ENCODE data around the gene MYOCOS. TPM values are rescaled to one million over a fixed set of nuclear protein-coding genes. Genes with fewer than 3 reads are reported as not detected.

Gene MYOCOS
- total and polyA plus RNA-seq, 2 experiments from 2014 or later = not detected

DNA sequence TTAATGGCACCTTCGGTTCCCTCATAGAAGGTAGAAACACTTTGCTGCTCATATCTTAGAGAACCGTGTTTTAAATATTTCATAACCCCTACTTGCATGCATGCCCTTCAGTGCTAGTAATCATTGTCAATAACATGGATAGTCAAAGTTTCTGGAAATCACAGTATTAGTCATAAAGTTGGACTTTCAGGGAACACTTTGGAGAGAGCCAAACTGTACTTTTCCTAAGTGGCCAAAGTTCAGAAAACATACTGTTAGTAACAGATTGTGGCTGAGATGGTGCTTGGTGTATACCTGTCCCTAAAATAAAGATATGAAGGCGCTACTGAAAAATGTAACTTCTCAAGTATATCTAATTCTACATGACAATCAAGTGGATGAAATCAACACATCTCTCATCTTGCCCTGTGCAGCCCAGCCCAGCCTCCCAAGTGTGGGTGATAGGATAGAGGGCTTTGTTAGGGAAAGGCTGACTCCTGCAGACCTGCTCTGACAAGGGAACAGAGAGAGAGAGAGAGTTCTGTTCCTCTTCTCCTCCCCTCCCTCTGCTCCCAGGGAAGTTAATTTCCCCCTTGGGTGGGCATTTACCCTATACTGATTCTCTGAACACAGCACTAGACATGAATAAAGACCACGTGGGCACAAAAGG lies 16.0 kb downstream of the MYOCOS start:
- H3K27ac ChIP-seq = no peak overlapping the region
- H2AFZ ChIP-seq = no peak overlapping the region
- H3K79me2 ChIP-seq (ENCODE audit: insufficient read depth) = no peaks in the 10 kb centered on the region
- no peaks in the 10 kb centered on the region for H3K9me3 ChIP-seq (ENCODE audit: low read depth)
- WGBS, 2 experiments (ENCODE audit: low coverage in 1 of 2, low lambda C conversion rate in 2 of 2, missing lambda C conversion rate in 2 of 2) = 45% methylated on average over 4 of the region's 4 CpGs
- no peak overlapping the region for H3K9ac ChIP-seq
- no peaks in the 10 kb centered on the region for H3F3A ChIP-seq (ENCODE audit: insufficient read depth)
- no peak overlapping the region for H3K4me3 ChIP-seq
- no peak overlapping the region for H3K4me2 ChIP-seq (ENCODE audit: unreplicated experiment)
- DNase-seq = peak; percentile 3
- no peaks in the 10 kb centered on the region for H4K20me1 ChIP-seq (ENCODE audit: insufficient read depth)
- no peaks in the 10 kb centered on the region for H3K27me3 ChIP-seq (replicated peaks; ENCODE audit: insufficient read depth)
- in situ Hi-C loops (cut with MboI) = no loop called here
- H3K36me3 ChIP-seq (ENCODE audit: low read depth) = no peaks in the 10 kb centered on the region
- TF ChIP-seq EZH2 (IDR thresholded peaks at IDR 0.05; ENCODE audit: insufficient read depth, poor library complexity, severe bottlenecking) (no peak), EZH2phosphoT487 (IDR thresholded peaks at IDR 0.05; ENCODE audit: insufficient read depth, low read depth) (no peak)
- no peaks in the 10 kb centered on the region for H3K4me1 ChIP-seq (ENCODE audit: insufficient read depth)
- H3K9me2 ChIP-seq (ENCODE audit: insufficient read depth) = no peaks in the 10 kb centered on the region

DNA sequence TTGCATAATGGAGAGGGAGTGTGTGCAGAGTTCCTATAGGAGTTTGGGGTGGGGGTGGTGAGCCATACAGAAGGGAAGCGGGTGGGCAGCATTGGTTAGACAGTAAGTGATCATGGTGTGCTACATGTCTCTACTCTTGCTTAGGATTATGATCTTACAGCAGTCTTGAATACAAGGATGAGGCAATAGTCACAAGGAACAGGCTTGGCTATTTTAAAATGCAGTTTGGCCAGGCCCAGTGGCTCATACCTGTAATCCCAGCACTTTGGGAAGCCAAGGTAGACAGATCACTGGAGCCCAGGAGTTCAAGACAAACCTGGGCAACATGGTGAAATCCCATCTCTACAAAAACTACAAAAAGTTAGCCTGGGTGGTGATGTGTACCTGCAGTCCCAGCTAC lies 18.2 kb downstream of the MYOCOS start:
- no peaks in the 10 kb centered on the region for H3K36me3 ChIP-seq (ENCODE audit: low read depth)
- no peaks in the 10 kb centered on the region for H4K20me1 ChIP-seq (ENCODE audit: insufficient read depth)
- WGBS, 2 experiments (ENCODE audit: low coverage in 1 of 2, low lambda C conversion rate in 2 of 2, missing lambda C conversion rate in 2 of 2) = 79 to 94% methylated on average over 1 of the region's 1 CpG
- no peaks in the 10 kb centered on the region for H3K27me3 ChIP-seq (replicated peaks; ENCODE audit: insufficient read depth)
- H3K4me2 ChIP-seq (ENCODE audit: unreplicated experiment) = no peak overlapping the region
- TF ChIP-seq EZH2 (IDR thresholded peaks at IDR 0.05; ENCODE audit: insufficient read depth, poor library complexity, severe bottlenecking) (no peak), EZH2phosphoT487 (IDR thresholded peaks at IDR 0.05; ENCODE audit: insufficient read depth, low read depth) (no peak)
- H2AFZ ChIP-seq = no peak overlapping the region
- H3K27ac ChIP-seq = no peak overlapping the region
- no peaks in the 10 kb centered on the region for H3F3A ChIP-seq (ENCODE audit: insufficient read depth)
- no peaks in the 10 kb centered on the region for H3K4me1 ChIP-seq (ENCODE audit: insufficient read depth)
- H3K9me3 ChIP-seq (ENCODE audit: low read depth) = no peaks in the 10 kb centered on the region
- H3K9ac ChIP-seq = no peak overlapping the region
- in situ Hi-C loops (cut with MboI) = loop anchor here (5.0 kb wide), 1 partner anchor 342 kb away; no protein-coding TSS in a partner anchor
- no peaks in the 10 kb centered on the region for H3K9me2 ChIP-seq (ENCODE audit: insufficient read depth)
- no peak for DNase-seq
- H3K79me2 ChIP-seq (ENCODE audit: insufficient read depth) = no peaks in the 10 kb centered on the region
- no peak overlapping the region for H3K4me3 ChIP-seq

DNA sequence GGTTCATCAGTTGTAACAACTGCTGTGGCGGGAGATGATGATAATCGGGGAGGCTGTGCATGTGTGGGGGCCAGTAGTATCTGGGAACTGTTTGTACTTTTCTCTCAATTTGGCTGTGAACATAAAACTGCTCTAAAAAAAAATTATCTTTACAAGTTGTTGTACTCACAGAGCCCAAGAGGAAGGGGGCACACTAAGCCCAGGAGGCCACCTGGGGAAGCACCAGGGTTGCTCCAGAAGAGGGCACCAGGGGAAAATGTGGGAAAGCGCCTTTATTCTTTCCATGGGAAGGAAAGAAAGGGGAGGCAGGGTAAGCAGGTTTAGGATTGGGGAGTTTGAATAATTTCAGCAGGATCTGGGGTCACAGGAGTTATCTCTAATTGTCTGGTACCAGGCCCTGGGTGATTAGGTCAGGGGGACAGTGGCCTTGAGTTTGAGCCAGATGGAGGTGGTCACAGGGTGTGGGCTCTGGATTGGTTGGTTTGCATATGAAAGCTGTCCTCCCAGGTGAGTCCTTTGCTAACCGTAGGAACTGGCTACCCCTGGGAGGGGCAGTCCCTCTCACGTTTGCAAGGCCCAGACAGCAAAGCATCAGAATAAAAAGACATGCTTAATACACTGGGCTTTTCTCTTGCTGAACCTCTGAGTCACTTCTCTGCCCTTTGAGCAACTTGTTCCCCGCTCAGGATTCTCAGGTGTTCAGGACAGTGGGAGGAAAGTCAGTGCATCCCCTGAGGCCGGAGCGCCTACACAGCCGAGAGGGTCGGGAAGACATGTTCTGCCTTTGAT lies 19.2 kb downstream of the MYOCOS start:
- TF ChIP-seq EZH2 (IDR thresholded peaks at IDR 0.05; ENCODE audit: insufficient read depth, poor library complexity, severe bottlenecking) (no peak), EZH2phosphoT487 (IDR thresholded peaks at IDR 0.05; ENCODE audit: insufficient read depth, low read depth) (no peak)

DNA sequence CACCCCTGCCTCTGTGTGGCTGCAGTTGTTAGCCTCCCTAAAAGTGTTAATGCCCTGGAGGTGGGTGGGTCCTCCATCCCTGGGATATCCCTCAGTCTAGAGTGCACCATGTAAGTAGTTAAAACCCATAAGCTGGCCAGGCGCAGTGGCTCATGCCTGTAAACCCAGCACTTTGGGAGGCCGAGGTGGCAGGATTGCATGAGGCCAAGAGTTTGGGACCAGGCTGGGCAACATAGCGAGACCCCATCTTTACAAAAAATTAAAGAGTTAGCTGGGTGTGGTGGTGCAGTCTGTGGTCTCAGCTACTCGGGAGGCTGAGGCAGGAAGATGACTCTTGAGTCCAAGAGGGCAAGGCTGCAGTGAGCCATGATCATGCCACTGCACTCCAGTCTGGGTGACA lies 20.2 kb downstream of the MYOCOS start:
- Histone ChIP-seq H3K4me3 (no peak overlapping the region), H3K36me3 (ENCODE audit: low read depth) (no peaks in the 10 kb centered on the region), H3K4me2 (ENCODE audit: unreplicated experiment) (no peak overlapping the region), H3F3A (ENCODE audit: insufficient read depth) (peaks cover 14% of the 10 kb centered on the region), H3K27ac (no peak overlapping the region), H2AFZ (no peak overlapping the region), H3K27me3 (replicated peaks; ENCODE audit: insufficient read depth) (no peaks in the 10 kb centered on the region), H4K20me1 (ENCODE audit: insufficient read depth) (no peaks in the 10 kb centered on the region), H3K9ac (no peak overlapping the region), H3K9me3 (ENCODE audit: low read depth) (no peaks in the 10 kb centered on the region), H3K4me1 (ENCODE audit: insufficient read depth) (peaks cover 16% of the 10 kb centered on the region; the same call in 1 of the 2 replicates), H3K9me2 (ENCODE audit: insufficient read depth) (no peaks in the 10 kb centered on the region), H3K79me2 (ENCODE audit: insufficient read depth) (no peaks in the 10 kb centered on the region)
- no peak for DNase-seq
- in situ Hi-C loops (cut with MboI) = loop anchor here (5.0 kb wide), 1 partner anchor 340 kb away; no protein-coding TSS in a partner anchor
- 69 to 77% methylated on average over 4 of the region's 4 CpGs for WGBS, 2 experiments (ENCODE audit: low coverage in 1 of 2, low lambda C conversion rate in 2 of 2, missing lambda C conversion rate in 2 of 2)
- no peak for TF ChIP-seq EZH2phosphoT487 (IDR thresholded peaks at IDR 0.05; ENCODE audit: insufficient read depth, low read depth)
- no peak for TF ChIP-seq EZH2 (IDR thresholded peaks at IDR 0.05; ENCODE audit: insufficient read depth, poor library complexity, severe bottlenecking)

More for the DNA sequence above, 19.2 kb downstream of the MYOCOS start:
- no peaks in the 10 kb centered on the region for H3K79me2 ChIP-seq (ENCODE audit: insufficient read depth)
- no peak for DNase-seq
- H3K4me2 ChIP-seq (ENCODE audit: unreplicated experiment) = no peak overlapping the region
- no peaks in the 10 kb centered on the region for H3K9me2 ChIP-seq (ENCODE audit: insufficient read depth)
- peaks cover 7% of the 10 kb centered on the region for H3F3A ChIP-seq (ENCODE audit: insufficient read depth)
- no peak overlapping the region for H3K27ac ChIP-seq
- peaks cover 9% of the 10 kb centered on the region; the same call in 1 of the 2 replicates for H3K4me1 ChIP-seq (ENCODE audit: insufficient read depth)
- in situ Hi-C loops (cut with MboI) = loop anchor here (5.0 kb wide), 1 partner anchor 341 kb away; no protein-coding TSS in a partner anchor
- no peak overlapping the region for H3K9ac ChIP-seq
- no peaks in the 10 kb centered on the region for H3K27me3 ChIP-seq (replicated peaks; ENCODE audit: insufficient read depth)
- WGBS, 2 experiments (ENCODE audit: low coverage in 1 of 2, low lambda C conversion rate in 2 of 2, missing lambda C conversion rate in 2 of 2) = 49 to 54% methylated on average over 10 of the region's 10 CpGs
- H3K36me3 ChIP-seq (ENCODE audit: low read depth) = no peaks in the 10 kb centered on the region
- no peak overlapping the region for H3K4me3 ChIP-seq
- no peaks in the 10 kb centered on the region for H3K9me3 ChIP-seq (ENCODE audit: low read depth)
- H4K20me1 ChIP-seq (ENCODE audit: insufficient read depth) = no peaks in the 10 kb centered on the region
- H2AFZ ChIP-seq = no peak overlapping the region
